ENCODE data around the gene NXNL1. TPM values are rescaled to one million over a fixed set of nuclear protein-coding genes. Genes with fewer than 3 reads are reported as not detected.
A peak's percentile ranks its signal among the peaks of the same experiment; 100 is the strongest.

The NXNL1 gene
- total and polyA plus RNA-seq, 2 experiments from 2014 or later, result not detected

- peak; percentile 92 for DNase-seq (ENCODE audit: low spot score)
- 0 out of 2 replicates have a peak, but pooled peaks cover 6% of the 10 kb centered on the region for H3F3A ChIP-seq (replicated peaks; ENCODE audit: low read depth)
- peak overlapping the region; percentile 43 for H3K4me3 ChIP-seq
- no peaks in the 10 kb centered on the region for H3K79me2 ChIP-seq (replicated peaks; ENCODE audit: insufficient read depth)
- 0 out of 2 replicates have a peak overlapping the region, but pooled peaks have one; percentile 17 for H3K27ac ChIP-seq (ENCODE audit: low read depth)
- peak overlapping the region; percentile 81 for H3K27ac Mint-ChIP-seq
- peak overlapping the region; percentile 71 for H3K4me2 ChIP-seq
- no peaks in the 10 kb centered on the region for H4K20me1 ChIP-seq (replicated peaks; ENCODE audit: insufficient read depth)
- peaks cover 34% of the 10 kb centered on the region for H3K27me3 Mint-ChIP-seq (ENCODE audit: insufficient read depth, low read depth, poor library complexity)
- peaks cover 33% of the 10 kb centered on the region for H3K27me3 ChIP-seq (ENCODE audit: insufficient read depth)
- peak overlapping the region; percentile 67 for H3K4me3 Mint-ChIP-seq
- H3K9me3 Mint-ChIP-seq, result no peaks in the 10 kb centered on the region
- H3K36me3 Mint-ChIP-seq (ENCODE audit: low read depth), result peaks cover 11% of the 10 kb centered on the region; the same call in 2 of the 3 replicates
- H2AFZ ChIP-seq, result no peak overlapping the region
- no peaks in the 10 kb centered on the region for H3K9me2 ChIP-seq (ENCODE audit: insufficient read depth)
- H3K4me1 Mint-ChIP-seq, result peaks cover 29% of the 10 kb centered on the region
- peaks cover 30% of the 10 kb centered on the region for H3K4me1 ChIP-seq (ENCODE audit: insufficient read depth)
- H3K36me3 ChIP-seq (ENCODE audit: insufficient read depth), result no peaks in the 10 kb centered on the region
- TF ChIP-seq NANOG (IDR thresholded peaks at IDR 0.05; ENCODE audit: borderline replicate concordance), result peak; percentile 86
- peak; percentile 38; the same call in 1 of the 2 replicates for TF ChIP-seq POLR2AphosphoS5 (IDR thresholded peaks at IDR 0.05; ENCODE audit: low read depth)
- TF ChIP-seq JUNB (IDR thresholded peaks at IDR 0.05; ENCODE audit: unreplicated experiment), result peak; percentile 24
- TF ChIP-seq CREB1 (CRISPR knock-in tag; IDR thresholded peaks at IDR 0.05; ENCODE audit: low read depth), result peak; percentile 82
- no peak for TF ChIP-seq EZH2 (IDR thresholded peaks at IDR 0.05; ENCODE audit: low read depth, unreplicated experiment)
- TF ChIP-seq STAT1 (IDR thresholded peaks at IDR 0.05; ENCODE audit: unreplicated experiment), result no peak
- ATAC-seq, result peak; percentile 41
Observed at GRCh38 chr19:17415121-17415520, 45.6 kb downstream of the NXNL1 start.

- peaks cover 30% of the 10 kb centered on the region for H3K4me1 ChIP-seq (ENCODE audit: insufficient read depth)
- ATAC-seq (no peak), DNase-seq (ENCODE audit: low spot score) (no peak)
- H3K79me2 ChIP-seq (replicated peaks; ENCODE audit: insufficient read depth), result no peaks in the 10 kb centered on the region
- H3K27me3 Mint-ChIP-seq (ENCODE audit: insufficient read depth, low read depth, poor library complexity), result peaks cover 31% of the 10 kb centered on the region
- TF ChIP-seq NANOG (IDR thresholded peaks at IDR 0.05; ENCODE audit: borderline replicate concordance) (no peak), ZNF331 (CRISPR knock-in tag; IDR thresholded peaks at IDR 0.05; ENCODE audit: low read depth) (no peak), EZH2 (IDR thresholded peaks at IDR 0.05; ENCODE audit: low read depth, unreplicated experiment) (no peak), POLR2AphosphoS5 (IDR thresholded peaks at IDR 0.05; ENCODE audit: low read depth) (no peak), REST (IDR thresholded peaks at IDR 0.05; ENCODE audit: unreplicated experiment) (no peak), CREB1 (CRISPR knock-in tag; IDR thresholded peaks at IDR 0.05; ENCODE audit: low read depth) (no peak)
- no peaks in the 10 kb centered on the region for H4K20me1 ChIP-seq (replicated peaks; ENCODE audit: insufficient read depth)
- H3K9me3 Mint-ChIP-seq, result no peaks in the 10 kb centered on the region
- H3K36me3 Mint-ChIP-seq (ENCODE audit: low read depth), result peaks cover 11% of the 10 kb centered on the region; the same call in 2 of the 3 replicates
- H3K27ac Mint-ChIP-seq, result no peak overlapping the region
- no peak overlapping the region for H3K4me3 Mint-ChIP-seq
- H3K9me2 ChIP-seq (ENCODE audit: insufficient read depth), result no peaks in the 10 kb centered on the region
- no peak overlapping the region; the same call in 1 of the 2 replicates for H3K4me2 ChIP-seq
- H3K27me3 ChIP-seq (ENCODE audit: insufficient read depth), result peaks cover 33% of the 10 kb centered on the region
- no peak overlapping the region for H3K4me3 ChIP-seq
- H3K27ac ChIP-seq (ENCODE audit: low read depth), result no peak overlapping the region
- H3K4me1 Mint-ChIP-seq, result peaks cover 25% of the 10 kb centered on the region
- 0 out of 2 replicates have a peak, but pooled peaks cover 6% of the 10 kb centered on the region for H3F3A ChIP-seq (replicated peaks; ENCODE audit: low read depth)
- H2AFZ ChIP-seq, result no peak overlapping the region
- no peaks in the 10 kb centered on the region for H3K36me3 ChIP-seq (ENCODE audit: insufficient read depth)
Observed at GRCh38 chr19:17414097-17414496, 46.6 kb downstream of the NXNL1 start.
